ENCODE data around the gene EFCAB11.

GRCh38 chr14:89978656-89979055 is 24.1 kb upstream of the EFCAB11 start:
- TF ChIP-seq CTCF (IDR thresholded peaks at IDR 0.05; ENCODE audit: low read depth, low read length, poor library complexity, severe bottlenecking) (no peak), EZH2phosphoT487 (IDR thresholded peaks at IDR 0.05; ENCODE audit: borderline replicate concordance, low read length) (no peak)
